Liver (tissue), 3 donors: ENCODE measurements around the gene WFDC6.

Experiments used
- CTCF ChIP-seq: fragments of 150-350 bp; IDR thresholded peaks from 2 replicates; pipeline ENCODE4 v1.5.1; 2017; ENCODE audit warnings: improper control_type of control experiment, low read depth, low read length; ENCODE audit not compliant: missing input control
- HNF4A ChIP-seq, 2 donors: conservative IDR thresholded peaks; 2 replicates each; pipeline ENCODE4 v1.6.1; 2016; ENCODE audit warnings: antibody characterized with exemption in 2 of 2, mild to moderate bottlenecking in 2 of 2
- RAD21 ChIP-seq, 2 donors: IDR thresholded peaks; 2 replicates each; pipeline ENCODE4 v1.6.1; 2016; ENCODE audit warnings: antibody characterized with exemption in 2 of 2, mild to moderate bottlenecking in 2 of 2
- RXRA ChIP-seq, 2 donors: IDR thresholded peaks; 2 replicates each; pipeline ENCODE4 v1.6.1; 2017 to 2018; ENCODE audit warnings: antibody characterized with exemption in 2 of 2, mild to moderate bottlenecking in 1 of 2
- SP1 ChIP-seq: IDR thresholded peaks from 2 replicates; pipeline ENCODE4 v1.6.1; 2018; ENCODE audit warnings: antibody characterized with exemption, mild to moderate bottlenecking
- TAF1 ChIP-seq: conservative IDR thresholded peaks from 2 replicates; pipeline ENCODE4 v1.6.1; 2016; ENCODE audit warnings: antibody characterized with exemption, mild to moderate bottlenecking
- ZBTB33 ChIP-seq: IDR thresholded peaks from 2 replicates; pipeline ENCODE4 v1.6.1; 2016; ENCODE audit warnings: antibody characterized with exemption
- donor health status: healthy.
- donor health status: healthy.

- no peak for TF ChIP-seq SP1
- TF ChIP-seq TAF1: no peak
- TF ChIP-seq CTCF: no peak
- no peak for TF ChIP-seq HNF4A (conservative IDR thresholded peaks at IDR 0.05)
- TF ChIP-seq ZBTB33: no peak
- TF ChIP-seq RAD21 (IDR thresholded peaks at IDR 0.05): no peak
- TF ChIP-seq RXRA (IDR thresholded peaks at IDR 0.05): peak in 1 of 2 donors; percentile 27
These were observed 37.7 kb upstream of the WFDC6 start for GRCh38 chr20:45576995-45577394.
